DOHH2 (cell line): Measurements from ENCODE around the gene RASGRP4.

ENCODE experiments used
- EZH2phosphoT487 ChIP-seq: fragments of 200-600 bp; sonication (generic); IDR thresholded peaks from 2 replicates; pipeline ENCODE4 v1.6.1; 2017; ENCODE audit warnings: borderline replicate concordance, mild to moderate bottlenecking, antibody characterized with exemption, low read length, moderate library complexity, mixed read lengths
- TF ChIP-seq, protein P1 (sequence below): fragments of 200-600 bp; sonication (generic); IDR thresholded peaks from one replicate; pipeline ENCODE4 v1.5.1; 2014; ENCODE audit warnings: antibody characterized with exemption, mild to moderate bottlenecking, low read depth, low read length; ENCODE audit not compliant: poor library complexity, severe bottlenecking

DNA sequence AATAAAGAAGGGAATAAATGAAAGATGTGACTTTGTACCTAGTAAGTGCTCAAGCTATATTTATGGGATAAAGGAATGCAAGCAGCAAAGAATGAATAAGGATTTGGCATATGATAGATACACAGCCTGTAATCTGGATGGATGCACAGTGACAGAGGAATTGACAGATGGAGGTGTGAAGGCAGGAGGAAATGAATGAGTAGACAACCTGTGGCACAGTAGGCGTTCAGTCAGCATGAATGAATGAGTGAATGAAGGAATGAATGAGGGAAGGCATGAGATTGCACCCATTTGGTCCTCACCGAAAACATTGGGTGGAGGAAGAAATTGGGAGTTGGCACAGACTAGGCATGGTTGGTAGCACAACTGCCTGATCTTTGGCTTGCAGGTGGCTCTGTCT is 56.4 kb downstream of the RASGRP4 start:
- TF ChIP-seq, protein P1, sequence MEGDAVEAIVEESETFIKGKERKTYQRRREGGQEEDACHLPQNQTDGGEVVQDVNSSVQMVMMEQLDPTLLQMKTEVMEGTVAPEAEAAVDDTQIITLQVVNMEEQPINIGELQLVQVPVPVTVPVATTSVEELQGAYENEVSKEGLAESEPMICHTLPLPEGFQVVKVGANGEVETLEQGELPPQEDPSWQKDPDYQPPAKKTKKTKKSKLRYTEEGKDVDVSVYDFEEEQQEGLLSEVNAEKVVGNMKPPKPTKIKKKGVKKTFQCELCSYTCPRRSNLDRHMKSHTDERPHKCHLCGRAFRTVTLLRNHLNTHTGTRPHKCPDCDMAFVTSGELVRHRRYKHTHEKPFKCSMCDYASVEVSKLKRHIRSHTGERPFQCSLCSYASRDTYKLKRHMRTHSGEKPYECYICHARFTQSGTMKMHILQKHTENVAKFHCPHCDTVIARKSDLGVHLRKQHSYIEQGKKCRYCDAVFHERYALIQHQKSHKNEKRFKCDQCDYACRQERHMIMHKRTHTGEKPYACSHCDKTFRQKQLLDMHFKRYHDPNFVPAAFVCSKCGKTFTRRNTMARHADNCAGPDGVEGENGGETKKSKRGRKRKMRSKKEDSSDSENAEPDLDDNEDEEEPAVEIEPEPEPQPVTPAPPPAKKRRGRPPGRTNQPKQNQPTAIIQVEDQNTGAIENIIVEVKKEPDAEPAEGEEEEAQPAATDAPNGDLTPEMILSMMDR: no peak
- TF ChIP-seq EZH2phosphoT487: no peak
